Suprapubic skin (tissue), 4 donors: ENCODE results near the gene AZI2.

Source experiments
- POLR2A ChIP-seq, 2 donors: fragments of 450-650 bp; IDR thresholded peaks; one replicate each; pipeline ENCODE4 v1.6.1; 2017; ENCODE audit warnings: antibody characterized with exemption in 2 of 2, mild to moderate bottlenecking in 2 of 2, moderate library complexity in 2 of 2
- POLR2AphosphoS5 ChIP-seq, 3 donors: sonication (generic); formaldehyde crosslinking; IDR thresholded peaks; one replicate each; pipeline ENCODE4 v1.6.1; 2017; ENCODE audit warnings: antibody characterized with exemption in 3 of 3
- TF ChIP-seq, protein P1 (sequence below), 2 donors: fragments of 200-600 bp in 1 of 2; fragments of 450-650 bp in 1 of 2; sonication (generic) in 1 of 2; IDR thresholded peaks; one replicate each; pipeline ENCODE4 v1.5.1; 2016 to 2019; ENCODE audit warnings: antibody characterized with exemption in 2 of 2, mild to moderate bottlenecking in 1 of 2, moderate library complexity in 1 of 2

DNA sequence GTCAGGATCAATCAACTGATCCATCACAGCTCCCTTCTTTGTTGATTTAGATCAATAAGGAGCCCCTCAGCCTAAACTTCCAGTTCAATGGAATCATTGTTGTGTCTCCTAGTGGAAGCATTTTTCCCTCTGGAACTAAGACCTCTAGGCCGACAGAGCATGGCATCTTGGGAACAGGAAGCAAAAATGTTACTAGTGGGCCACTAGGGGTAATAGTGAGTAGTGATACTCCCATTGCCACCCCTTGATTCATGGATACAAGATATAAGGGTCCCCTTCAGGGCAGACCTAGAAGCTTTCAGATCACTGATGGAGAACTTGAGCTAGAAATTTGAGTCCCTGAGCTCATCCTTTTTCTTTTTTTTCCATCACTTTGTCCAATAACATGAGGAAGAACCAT lies 40.4 kb upstream of the AZI2 start:
- TF ChIP-seq, protein P1, sequence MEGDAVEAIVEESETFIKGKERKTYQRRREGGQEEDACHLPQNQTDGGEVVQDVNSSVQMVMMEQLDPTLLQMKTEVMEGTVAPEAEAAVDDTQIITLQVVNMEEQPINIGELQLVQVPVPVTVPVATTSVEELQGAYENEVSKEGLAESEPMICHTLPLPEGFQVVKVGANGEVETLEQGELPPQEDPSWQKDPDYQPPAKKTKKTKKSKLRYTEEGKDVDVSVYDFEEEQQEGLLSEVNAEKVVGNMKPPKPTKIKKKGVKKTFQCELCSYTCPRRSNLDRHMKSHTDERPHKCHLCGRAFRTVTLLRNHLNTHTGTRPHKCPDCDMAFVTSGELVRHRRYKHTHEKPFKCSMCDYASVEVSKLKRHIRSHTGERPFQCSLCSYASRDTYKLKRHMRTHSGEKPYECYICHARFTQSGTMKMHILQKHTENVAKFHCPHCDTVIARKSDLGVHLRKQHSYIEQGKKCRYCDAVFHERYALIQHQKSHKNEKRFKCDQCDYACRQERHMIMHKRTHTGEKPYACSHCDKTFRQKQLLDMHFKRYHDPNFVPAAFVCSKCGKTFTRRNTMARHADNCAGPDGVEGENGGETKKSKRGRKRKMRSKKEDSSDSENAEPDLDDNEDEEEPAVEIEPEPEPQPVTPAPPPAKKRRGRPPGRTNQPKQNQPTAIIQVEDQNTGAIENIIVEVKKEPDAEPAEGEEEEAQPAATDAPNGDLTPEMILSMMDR (IDR thresholded peaks at IDR 0.05) = no peak
- no peak for TF ChIP-seq POLR2A (IDR thresholded peaks at IDR 0.05)
- no peak for TF ChIP-seq POLR2AphosphoS5 (IDR thresholded peaks at IDR 0.05)
